Ascending aorta (tissue), 2 donors: Measurements from ENCODE around the gene APBB3. TPM values are rescaled to one million over a fixed set of nuclear protein-coding genes. Genes with fewer than 3 reads are reported as not detected.

ENCODE experiments used
- DNase-seq, 2 donors: peaks; one replicate each; pipeline ENCODE4 v3.0.0-alpha.2; 2019; ENCODE audit warnings: low spot score in 2 of 2
- H3K27ac ChIP-seq, 2 donors: fragments of 200-600 bp; sonication (generic); one replicate each; pipeline ENCODE4 v1.5.1; 2016 to 2017; ENCODE audit warnings: mild to moderate bottlenecking in 1 of 2
- H3K27me3 ChIP-seq: fragments of 200-600 bp; sonication (generic); one replicate; pipeline ENCODE4 v1.5.1; 2017
- H3K36me3 ChIP-seq, 2 donors: fragments of 200-600 bp; sonication (generic); one replicate each; pipeline ENCODE4 v1.5.1; 2016
- H3K4me1 ChIP-seq, 2 donors: fragments of 200-600 bp; sonication (generic); one replicate each; pipeline ENCODE4 v1.5.1; 2016 to 2017; ENCODE audit warnings: mild to moderate bottlenecking in 1 of 2
- H3K4me3 ChIP-seq, 2 donors: fragments of 200-600 bp; sonication (generic); one replicate each; pipeline ENCODE4 v1.5.1; 2016 to 2017; ENCODE audit warnings: mild to moderate bottlenecking in 1 of 2
- H3K9me3 ChIP-seq, 2 donors: fragments of 200-600 bp; sonication (generic); one replicate each; pipeline ENCODE4 v1.5.1; 2016
- intact Hi-C: fragments of 100-400 bp; cut with DNase I; formaldehyde crosslinking; loops from one replicate; pipeline ENCODE4 v1.15.1; 2023
- total RNA-seq: library from RNA; depleted of rRNA; stranded (reverse); fragments of >200 nt; gene quantifications from one replicate; pipeline ENCODE4 v1.1.0, GENCODE V29; 2016
- TF ChIP-seq, protein P1 (sequence below), 3 experiments: fragments of 200-600 bp in 2 of 3; fragments of 450-650 bp in 1 of 3; sonication (generic) in 2 of 3; IDR thresholded peaks; one replicate each; pipeline ENCODE4 v1.5.1; 2016 to 2019; ENCODE audit warnings: antibody characterized with exemption in 3 of 3, mild to moderate bottlenecking in 1 of 3, moderate library complexity in 1 of 3

APBB3 gene
- total RNA-seq, 1 donor from 2014 or later, result 47.3 TPM

DNA sequence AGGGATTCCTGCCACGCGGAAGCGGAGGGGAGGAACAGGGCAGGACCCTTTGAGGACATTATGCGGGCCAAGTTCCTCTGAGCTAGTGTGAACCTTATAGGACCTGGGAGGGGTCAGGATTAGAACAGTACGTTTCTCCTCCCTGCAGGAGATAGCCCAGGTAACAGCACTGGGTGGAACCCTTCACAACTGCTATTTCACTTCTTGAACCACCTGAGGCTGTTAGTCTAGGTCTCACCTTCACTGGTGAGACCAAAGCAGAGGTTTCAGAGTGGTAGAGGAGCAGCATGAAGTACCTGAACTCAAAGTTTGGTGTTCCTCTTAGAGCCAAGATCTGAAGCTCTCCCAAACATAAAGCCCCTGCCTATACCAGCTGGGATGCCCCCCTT, 16.1 kb downstream of the APBB3 start:
- Histone ChIP-seq H3K27me3 (no peaks in the 10 kb centered on the region), H3K36me3 (peaks cover 28 to 33% of the 10 kb centered on the region in 2 donors), H3K4me3 (peak overlapping the region; percentile 63 to 69), H3K4me1 (peaks cover 19 to 22% of the 10 kb centered on the region in 2 donors), H3K27ac (peak overlapping the region; percentile 95 to 97), H3K9me3 (no peaks in the 10 kb centered on the region)
- intact Hi-C loops, result loop anchor here (1.0 to 5.0 kb wide), 2 partner anchors 16 to 154 kb away; partner anchors contain the start of genes APBB3, SLC35A4 and ZMAT2
- DNase-seq, result no peak
- TF ChIP-seq, protein P1, sequence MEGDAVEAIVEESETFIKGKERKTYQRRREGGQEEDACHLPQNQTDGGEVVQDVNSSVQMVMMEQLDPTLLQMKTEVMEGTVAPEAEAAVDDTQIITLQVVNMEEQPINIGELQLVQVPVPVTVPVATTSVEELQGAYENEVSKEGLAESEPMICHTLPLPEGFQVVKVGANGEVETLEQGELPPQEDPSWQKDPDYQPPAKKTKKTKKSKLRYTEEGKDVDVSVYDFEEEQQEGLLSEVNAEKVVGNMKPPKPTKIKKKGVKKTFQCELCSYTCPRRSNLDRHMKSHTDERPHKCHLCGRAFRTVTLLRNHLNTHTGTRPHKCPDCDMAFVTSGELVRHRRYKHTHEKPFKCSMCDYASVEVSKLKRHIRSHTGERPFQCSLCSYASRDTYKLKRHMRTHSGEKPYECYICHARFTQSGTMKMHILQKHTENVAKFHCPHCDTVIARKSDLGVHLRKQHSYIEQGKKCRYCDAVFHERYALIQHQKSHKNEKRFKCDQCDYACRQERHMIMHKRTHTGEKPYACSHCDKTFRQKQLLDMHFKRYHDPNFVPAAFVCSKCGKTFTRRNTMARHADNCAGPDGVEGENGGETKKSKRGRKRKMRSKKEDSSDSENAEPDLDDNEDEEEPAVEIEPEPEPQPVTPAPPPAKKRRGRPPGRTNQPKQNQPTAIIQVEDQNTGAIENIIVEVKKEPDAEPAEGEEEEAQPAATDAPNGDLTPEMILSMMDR (IDR thresholded peaks at IDR 0.05), result no peak

DNA sequence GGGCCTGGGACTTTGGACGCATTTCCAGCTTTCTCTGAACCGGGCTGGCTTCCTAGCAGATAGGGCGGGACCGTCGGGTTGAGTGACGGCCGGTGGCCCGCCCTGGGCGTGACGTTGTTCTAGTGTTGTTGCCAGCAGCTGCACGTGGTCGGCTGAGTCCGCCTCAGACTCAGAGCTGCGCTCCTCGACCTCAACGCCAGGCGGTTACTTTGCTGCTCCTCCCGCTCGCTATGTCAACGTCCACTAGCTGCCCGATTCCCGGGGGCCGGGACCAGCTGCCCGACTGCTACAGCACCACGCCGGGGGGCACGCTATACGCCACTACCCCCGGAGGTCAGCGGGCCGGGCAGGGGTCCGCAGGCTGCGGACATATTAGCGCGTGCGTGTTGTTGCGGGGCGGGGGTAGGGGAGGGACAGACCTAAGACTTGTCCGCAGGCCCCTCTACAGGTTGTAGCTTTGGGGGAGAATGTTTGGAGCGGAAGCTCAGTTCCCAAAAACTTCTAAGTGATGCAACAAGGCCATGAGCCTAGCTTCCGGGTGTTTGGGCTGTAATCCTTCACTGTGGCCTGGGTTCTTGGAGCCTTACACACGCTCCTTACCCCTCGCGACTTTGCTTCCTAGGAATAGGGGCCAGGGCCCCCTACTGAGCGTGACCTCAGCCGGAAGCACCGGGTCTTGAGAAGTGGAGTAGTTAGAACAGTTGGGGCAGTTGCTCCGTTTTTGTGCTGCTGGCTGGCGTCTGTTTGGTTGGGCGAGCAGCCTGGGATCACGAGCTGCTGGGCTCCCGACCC, 16.7 kb downstream of the APBB3 start, which contains the start of gene EIF4EBP3:
EIF4EBP3 (plus strand) TSS at position 155 of the 792 bp plus-strand sequence; CDS start at position 231, 76 bp downstream.
- no peaks in the 10 kb centered on the region for H3K27me3 ChIP-seq
- H3K4me1 ChIP-seq, result peaks cover 19 to 22% of the 10 kb centered on the region in 2 donors
- H3K9me3 ChIP-seq, result no peaks in the 10 kb centered on the region
- TF ChIP-seq, protein P1 (IDR thresholded peaks at IDR 0.05), result peak; percentile 64 to 94 (median 72)
- H3K27ac ChIP-seq, result peak within 1 kb of the TSS; percentile 95 to 97
- intact Hi-C loops, result loop anchor here (1.0 to 5.0 kb wide), 5 partner anchors 10 to 155 kb away; partner anchors contain the start of genes APBB3, SLC35A4, SRA1 and TMCO6
- peaks cover 34 to 38% of the 10 kb centered on the region in 2 donors for H3K36me3 ChIP-seq
- peak; percentile 87 to 98 for DNase-seq
- H3K4me3 ChIP-seq, result peak within 1 kb of the TSS; percentile 63 to 69

GRCh38 chr5:140546851-140547507, 17.4 kb downstream of the APBB3 start:
- H3K4me3 ChIP-seq, result peak overlapping the region in 1 of 2 donors; percentile 69
- H3K4me1 ChIP-seq, result peaks cover 19 to 22% of the 10 kb centered on the region in 2 donors
- TF ChIP-seq, protein P1 (IDR thresholded peaks at IDR 0.05), result no peak
- H3K27me3 ChIP-seq, result no peaks in the 10 kb centered on the region
- H3K36me3 ChIP-seq, result peaks cover 39 to 46% of the 10 kb centered on the region in 2 donors
- intact Hi-C loops, result loop anchor here (1.0 to 5.0 kb wide), 4 partner anchors 10 to 155 kb away; partner anchors contain the start of genes SRA1, TMCO6, WDR55 and ZMAT2
- DNase-seq, result no peak
- H3K27ac ChIP-seq, result peak overlapping the region; percentile 95 to 97
- H3K9me3 ChIP-seq, result no peaks in the 10 kb centered on the region

DNA sequence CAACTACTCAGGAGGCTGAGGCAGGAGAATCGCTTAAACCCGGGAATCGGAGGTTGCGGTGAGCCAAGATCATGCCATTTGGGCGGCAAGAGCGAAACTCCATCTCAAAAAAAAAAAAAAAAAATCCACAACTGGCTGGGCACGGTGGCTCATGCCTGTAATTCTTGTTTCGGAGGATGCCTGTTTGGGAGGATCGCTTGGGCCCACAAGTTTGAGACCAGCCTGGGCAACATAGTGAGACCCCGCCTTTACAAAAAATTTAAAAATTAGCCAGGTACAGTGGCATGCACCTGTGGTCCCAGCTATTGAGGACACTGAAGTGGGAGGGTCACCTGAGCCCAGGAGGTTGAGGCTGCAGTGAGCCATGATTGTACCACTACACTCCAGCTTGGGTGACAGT, 18.8 kb downstream of the APBB3 start:
- no peaks in the 10 kb centered on the region for H3K27me3 ChIP-seq
- peaks cover 42 to 50% of the 10 kb centered on the region in 2 donors for H3K36me3 ChIP-seq
- H3K4me1 ChIP-seq, result peaks cover 19 to 22% of the 10 kb centered on the region in 2 donors
- DNase-seq, result no peak
- H3K9me3 ChIP-seq, result no peaks in the 10 kb centered on the region
- H3K4me3 ChIP-seq, result no peak overlapping the region
- TF ChIP-seq, protein P1 (IDR thresholded peaks at IDR 0.05), result no peak
- H3K27ac ChIP-seq, result no peak overlapping the region
- intact Hi-C loops, result loop anchor here (2.0 to 5.0 kb wide), 2 partner anchors 119 to 157 kb away; partner anchors contain the start of genes WDR55 and ZMAT2

- Histone ChIP-seq H3K27ac (no peak overlapping the region), H3K4me1 (peaks cover 19 to 22% of the 10 kb centered on the region in 2 donors), H3K4me3 (no peak overlapping the region), H3K36me3 (peaks cover 41 to 50% of the 10 kb centered on the region in 2 donors), H3K27me3 (no peaks in the 10 kb centered on the region), H3K9me3 (no peaks in the 10 kb centered on the region)
- no peak for DNase-seq
- TF ChIP-seq, protein P1 (IDR thresholded peaks at IDR 0.05), result no peak
- intact Hi-C loops, result loop anchor here (5.0 kb wide), 1 partner anchor 157 kb away; the partner anchor contains the start of gene ZMAT2
Observed at GRCh38 chr5:140544986-140545385, 19.4 kb downstream of the APBB3 start.
